ENCODE measurements around the gene KCNK13.
"Not testable (repeated sequence)": the region's sequence is repeated elsewhere in the genome, so short reads cannot be mapped to it uniquely, and the experiment has no call there.

The KCNK13 gene

DNA sequence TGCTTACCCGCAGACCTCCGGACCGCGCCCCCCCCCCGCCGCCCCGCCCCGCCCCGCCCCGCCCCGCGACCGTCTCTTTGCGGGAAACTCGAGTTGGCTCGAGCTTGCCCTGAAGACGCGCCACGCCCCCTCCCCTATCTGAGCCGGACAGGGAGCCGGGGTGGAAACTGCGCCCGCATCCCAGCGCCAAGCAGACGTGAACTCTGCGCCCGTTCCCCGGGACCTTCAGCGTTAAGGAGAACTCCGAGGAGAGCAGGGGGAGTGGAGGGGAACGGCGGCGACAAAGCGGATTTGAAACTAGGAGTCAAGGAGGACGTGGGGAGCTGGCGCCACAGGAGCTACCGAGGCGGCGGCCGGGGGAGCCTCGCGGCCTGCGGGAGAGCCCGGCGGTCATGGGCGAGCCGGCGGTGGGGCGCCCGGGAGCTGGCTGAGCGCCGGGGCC lies at the start of gene KCNK13:
TSS of gene KCNK13 (plus strand) at position 310 of the 442 bp plus-strand sequence. CDS start 212 bp downstream, outside the sequence.
- Histone ChIP-seq H3K4me1 (ENCODE audit: control insufficient read depth in 1 of 2, insufficient read depth in 2 of 2, low read length in 2 of 2) (peaks cover 0 to 28% of the 10 kb centered on the region in 2 donors), H3K36me3 (ENCODE audit: control insufficient read depth in 1 of 2, insufficient read depth in 2 of 2, low read length in 2 of 2) (no peaks in the 10 kb centered on the region), H3K27me3 (ENCODE audit: low read depth, low read length) (peaks cover 28% of the 10 kb centered on the region), H3K9me3 (ENCODE audit: control insufficient read depth in 1 of 2, low read length in 2 of 2) (no peaks in the 10 kb centered on the region), H3K4me3 (ENCODE audit: low read depth in 1 of 2, low read length in 2 of 2) (peak within 1 kb of the TSS; percentile 17 to 77), H3K27ac (ENCODE audit: low read length) (no peak within 1 kb of the TSS)

DNA sequence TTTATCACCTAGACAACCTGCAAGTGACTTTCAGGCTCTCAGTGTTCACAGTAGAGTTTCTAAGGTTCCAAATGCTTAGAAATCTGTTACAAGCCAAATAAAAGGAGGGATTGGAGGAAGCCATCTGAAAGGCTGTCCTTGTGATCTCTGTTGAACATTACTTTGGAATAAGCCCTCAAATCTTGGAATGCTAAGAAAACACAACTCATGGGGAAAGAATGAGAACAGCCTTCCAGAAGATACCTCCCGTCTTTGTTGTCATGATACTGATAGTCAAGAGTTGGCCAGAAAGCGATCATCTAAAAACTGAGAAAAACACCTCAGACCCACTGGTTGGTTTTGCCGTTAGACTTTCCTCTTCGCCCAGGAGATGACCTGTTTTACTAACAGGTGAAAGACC lies 44.4 kb upstream of the KCNK13 start:
- H3K27me3 ChIP-seq (ENCODE audit: low read depth, low read length), result no peaks in the 10 kb centered on the region
- no peak overlapping the region for H3K27ac ChIP-seq (ENCODE audit: low read length)
- no peaks in the 10 kb centered on the region for H3K4me1 ChIP-seq (ENCODE audit: control insufficient read depth in 1 of 2, insufficient read depth in 2 of 2, low read length in 2 of 2)
- peaks cover 13 to 29% of the 10 kb centered on the region in 2 donors for H3K36me3 ChIP-seq (ENCODE audit: control insufficient read depth in 1 of 2, insufficient read depth in 2 of 2, low read length in 2 of 2)
- H3K9me3 ChIP-seq (ENCODE audit: control insufficient read depth in 1 of 2, low read length in 2 of 2), result no peaks in the 10 kb centered on the region
- no peak overlapping the region for H3K4me3 ChIP-seq (ENCODE audit: low read depth in 1 of 2, low read length in 2 of 2)

DNA sequence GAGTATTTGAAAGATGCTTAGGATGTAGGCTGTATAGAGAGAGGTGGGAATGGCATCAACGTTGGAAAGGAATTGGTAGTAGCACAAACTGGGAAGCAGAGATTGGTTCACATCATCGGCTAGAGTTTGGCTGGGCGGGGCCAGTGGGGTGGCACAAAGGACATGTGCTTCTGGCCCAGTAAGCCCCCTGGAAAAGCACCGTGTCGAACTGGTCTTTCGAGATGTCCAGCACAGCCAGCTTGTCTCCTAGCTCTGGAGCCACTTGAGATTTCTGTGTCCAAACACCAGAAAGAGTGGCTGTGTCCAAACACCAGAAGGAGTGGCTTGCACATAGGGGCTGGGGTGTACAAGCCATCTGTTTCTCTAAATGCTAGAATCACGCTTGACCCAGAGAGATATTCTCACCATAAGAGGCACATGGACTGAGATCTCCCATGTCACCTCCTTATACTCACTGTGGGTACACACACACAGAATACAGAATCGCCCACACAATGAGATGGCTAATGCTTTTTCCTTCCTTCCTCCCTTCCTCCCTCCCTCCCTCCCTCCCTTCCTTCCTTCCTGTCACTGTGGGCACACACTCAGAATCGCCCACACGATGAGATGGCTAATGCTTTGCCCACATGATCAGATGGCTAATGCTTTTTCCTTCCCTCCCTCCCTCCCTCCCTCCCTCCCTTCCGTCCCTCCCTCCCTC lies 41.8 kb upstream of the KCNK13 start:
- no peaks in the 10 kb centered on the region for H3K4me1 ChIP-seq (ENCODE audit: control insufficient read depth in 1 of 2, insufficient read depth in 2 of 2, low read length in 2 of 2)
- no peaks in the 10 kb centered on the region for H3K9me3 ChIP-seq (ENCODE audit: control insufficient read depth in 1 of 2, low read length in 2 of 2)
- H3K27me3 ChIP-seq (ENCODE audit: low read depth, low read length), result no peaks in the 10 kb centered on the region
- no peak overlapping the region for H3K27ac ChIP-seq (ENCODE audit: low read length)
- H3K36me3 ChIP-seq (ENCODE audit: control insufficient read depth in 1 of 2, insufficient read depth in 2 of 2, low read length in 2 of 2), result peaks cover 17 to 45% of the 10 kb centered on the region in 2 donors
- H3K4me3 ChIP-seq (ENCODE audit: low read depth in 1 of 2, low read length in 2 of 2), result no peak overlapping the region

GRCh38 chr14:90023176-90023896 lies 38.5 kb upstream of the KCNK13 start:
- no peak overlapping the region for H3K27ac ChIP-seq (ENCODE audit: low read length)
- no peaks in the 10 kb centered on the region for H3K4me1 ChIP-seq (ENCODE audit: control insufficient read depth in 1 of 2, insufficient read depth in 2 of 2, low read length in 2 of 2)
- no peak overlapping the region for H3K4me3 ChIP-seq (ENCODE audit: low read depth in 1 of 2, low read length in 2 of 2)
- peaks cover 9 to 33% of the 10 kb centered on the region in 2 donors for H3K36me3 ChIP-seq (ENCODE audit: control insufficient read depth in 1 of 2, insufficient read depth in 2 of 2, low read length in 2 of 2)
- no peaks in the 10 kb centered on the region for H3K27me3 ChIP-seq (ENCODE audit: low read depth, low read length)
- H3K9me3 ChIP-seq (ENCODE audit: control insufficient read depth in 1 of 2, low read length in 2 of 2), result no peaks in the 10 kb centered on the region

- peaks cover 4 to 24% of the 10 kb centered on the region in 2 donors for H3K36me3 ChIP-seq (ENCODE audit: control insufficient read depth in 1 of 2, insufficient read depth in 2 of 2, low read length in 2 of 2)
- H3K27me3 ChIP-seq (ENCODE audit: low read depth, low read length), result no peaks in the 10 kb centered on the region
- H3K27ac ChIP-seq (ENCODE audit: low read length), result no peak overlapping the region
- H3K4me1 ChIP-seq (ENCODE audit: control insufficient read depth in 1 of 2, insufficient read depth in 2 of 2, low read length in 2 of 2), result no peaks in the 10 kb centered on the region
- H3K4me3 ChIP-seq (ENCODE audit: low read depth in 1 of 2, low read length in 2 of 2), result no peak overlapping the region
- H3K9me3 ChIP-seq (ENCODE audit: control insufficient read depth in 1 of 2, low read length in 2 of 2), result no peaks in the 10 kb centered on the region
Observed at GRCh38 chr14:90024910-90025309, 36.9 kb upstream of the KCNK13 start.

DNA sequence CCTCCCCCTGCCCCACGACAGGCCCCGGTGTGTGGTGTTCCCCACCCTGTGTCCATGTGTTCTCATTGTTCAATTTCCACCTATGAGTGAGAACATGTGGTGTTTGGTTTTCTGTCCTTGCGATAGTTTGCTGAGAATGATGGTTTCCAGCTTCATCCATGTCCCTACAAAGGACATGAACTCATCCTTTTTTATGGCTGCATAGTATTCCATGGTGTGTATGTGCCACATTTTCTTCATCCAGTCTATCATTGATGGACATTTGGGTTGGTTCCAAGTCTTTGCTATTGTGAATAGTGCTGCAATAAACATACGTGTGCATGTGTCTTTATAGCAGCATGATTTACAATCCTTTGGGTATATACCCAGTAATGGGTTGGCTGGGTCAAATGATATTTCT lies 35.2 kb upstream of the KCNK13 start:
- H3K9me3 ChIP-seq (ENCODE audit: control insufficient read depth in 1 of 2, low read length in 2 of 2); H3K27ac ChIP-seq (ENCODE audit: low read length); H3K4me3 ChIP-seq (ENCODE audit: low read depth in 1 of 2, low read length in 2 of 2); H3K27me3 ChIP-seq (ENCODE audit: low read depth, low read length); H3K4me1 ChIP-seq (ENCODE audit: control insufficient read depth in 1 of 2, insufficient read depth in 2 of 2, low read length in 2 of 2): not testable (repeated sequence)
- H3K36me3 ChIP-seq (ENCODE audit: control insufficient read depth in 1 of 2, insufficient read depth in 2 of 2, low read length in 2 of 2), result peaks cover 4 to 26% of the 10 kb centered on the region in 2 donors

DNA sequence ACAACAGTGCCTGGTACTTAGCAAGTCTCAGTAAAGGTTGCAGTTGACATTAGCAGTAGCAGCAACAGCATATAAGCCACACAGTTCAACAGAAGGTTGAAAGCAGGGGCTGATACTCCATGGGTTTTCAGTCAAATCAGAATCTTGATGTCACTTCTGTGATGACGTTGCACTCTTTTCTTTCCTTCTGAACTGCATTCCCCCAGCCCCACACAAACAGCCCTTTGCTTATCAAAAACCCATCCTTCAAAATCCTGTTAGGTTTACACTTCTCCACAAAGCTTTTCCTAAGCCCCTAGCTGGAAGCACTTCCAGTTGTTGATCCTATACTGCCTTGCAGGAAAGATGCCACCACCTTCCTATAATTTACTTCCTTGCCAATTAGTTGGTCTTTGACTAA lies 34.0 kb upstream of the KCNK13 start:
- peaks cover 1 to 34% of the 10 kb centered on the region in 2 donors for H3K36me3 ChIP-seq (ENCODE audit: control insufficient read depth in 1 of 2, insufficient read depth in 2 of 2, low read length in 2 of 2)
- H3K4me1 ChIP-seq (ENCODE audit: control insufficient read depth in 1 of 2, insufficient read depth in 2 of 2, low read length in 2 of 2), result no peaks in the 10 kb centered on the region
- H3K27me3 ChIP-seq (ENCODE audit: low read depth, low read length), result no peaks in the 10 kb centered on the region
- no peak overlapping the region for H3K27ac ChIP-seq (ENCODE audit: low read length)
- no peak overlapping the region for H3K4me3 ChIP-seq (ENCODE audit: low read depth in 1 of 2, low read length in 2 of 2)
- no peaks in the 10 kb centered on the region for H3K9me3 ChIP-seq (ENCODE audit: control insufficient read depth in 1 of 2, low read length in 2 of 2)

- no peaks in the 10 kb centered on the region for H3K27me3 ChIP-seq (ENCODE audit: low read depth, low read length)
- H3K36me3 ChIP-seq (ENCODE audit: control insufficient read depth in 1 of 2, insufficient read depth in 2 of 2, low read length in 2 of 2), result peaks cover 6 to 45% of the 10 kb centered on the region in 2 donors
- H3K9me3 ChIP-seq (ENCODE audit: control insufficient read depth in 1 of 2, low read length in 2 of 2), result peaks cover 0 to 2% of the 10 kb centered on the region in 2 donors
- no peak overlapping the region for H3K27ac ChIP-seq (ENCODE audit: low read length)
- no peak overlapping the region for H3K4me3 ChIP-seq (ENCODE audit: low read depth in 1 of 2, low read length in 2 of 2)
- H3K4me1 ChIP-seq (ENCODE audit: control insufficient read depth in 1 of 2, insufficient read depth in 2 of 2, low read length in 2 of 2), result no peaks in the 10 kb centered on the region
Observed at GRCh38 chr14:90034156-90034555, 27.6 kb upstream of the KCNK13 start.

- Histone ChIP-seq H3K4me1 (ENCODE audit: control insufficient read depth in 1 of 2, insufficient read depth in 2 of 2, low read length in 2 of 2) (no peaks in the 10 kb centered on the region), H3K27me3 (ENCODE audit: low read depth, low read length) (no peaks in the 10 kb centered on the region), H3K36me3 (ENCODE audit: control insufficient read depth in 1 of 2, insufficient read depth in 2 of 2, low read length in 2 of 2) (peaks cover 6 to 47% of the 10 kb centered on the region in 2 donors), H3K4me3 (ENCODE audit: low read depth in 1 of 2, low read length in 2 of 2) (no peak overlapping the region), H3K27ac (ENCODE audit: low read length) (no peak overlapping the region), H3K9me3 (ENCODE audit: control insufficient read depth in 1 of 2, low read length in 2 of 2) (peaks cover 0 to 2% of the 10 kb centered on the region in 2 donors)
Observed at GRCh38 chr14:90034835-90035525, 26.8 kb upstream of the KCNK13 start.

DNA sequence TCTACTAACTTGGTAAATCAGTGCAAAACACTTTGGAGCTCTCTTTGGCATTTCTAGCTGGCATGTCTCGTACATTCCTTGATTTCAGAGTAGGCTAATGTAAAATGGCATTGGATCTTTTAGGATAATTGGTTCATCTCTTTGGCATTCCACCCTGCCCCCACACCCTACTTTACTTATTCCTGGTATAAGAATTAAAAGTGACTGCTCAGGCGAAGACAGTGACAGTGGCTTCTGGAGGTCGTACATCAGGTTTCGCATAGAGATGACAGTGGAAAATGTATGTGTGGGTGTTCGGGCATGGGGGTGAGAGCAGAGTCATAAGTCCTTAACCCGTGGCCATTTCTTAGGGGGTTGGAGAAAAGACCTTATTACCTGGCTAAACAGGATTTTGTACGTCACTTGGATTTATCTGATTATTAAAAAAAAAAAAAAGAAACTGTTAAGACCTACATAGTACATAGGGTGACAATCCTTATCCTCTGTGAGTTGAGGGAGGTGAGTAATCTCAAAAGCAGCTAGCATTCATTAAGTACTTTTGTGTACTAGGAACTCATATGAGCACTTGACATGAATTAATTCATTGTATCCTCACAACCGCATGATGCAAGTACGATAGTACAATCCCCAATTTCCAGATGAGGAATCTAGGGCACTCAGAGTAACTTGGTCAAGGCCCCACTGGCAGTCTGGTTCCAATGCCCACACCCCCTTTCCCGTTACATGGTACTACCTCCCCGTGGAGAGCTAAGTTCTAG lies 22.4 kb upstream of the KCNK13 start:
- H3K27ac ChIP-seq (ENCODE audit: low read length), result no peak overlapping the region
- no peak overlapping the region for H3K4me3 ChIP-seq (ENCODE audit: low read depth in 1 of 2, low read length in 2 of 2)
- no peaks in the 10 kb centered on the region for H3K27me3 ChIP-seq (ENCODE audit: low read depth, low read length)
- peaks cover 8 to 21% of the 10 kb centered on the region in 2 donors for H3K36me3 ChIP-seq (ENCODE audit: control insufficient read depth in 1 of 2, insufficient read depth in 2 of 2, low read length in 2 of 2)
- no peaks in the 10 kb centered on the region for H3K4me1 ChIP-seq (ENCODE audit: control insufficient read depth in 1 of 2, insufficient read depth in 2 of 2, low read length in 2 of 2)
- H3K9me3 ChIP-seq (ENCODE audit: control insufficient read depth in 1 of 2, low read length in 2 of 2), result peaks cover 0 to 2% of the 10 kb centered on the region in 2 donors

DNA sequence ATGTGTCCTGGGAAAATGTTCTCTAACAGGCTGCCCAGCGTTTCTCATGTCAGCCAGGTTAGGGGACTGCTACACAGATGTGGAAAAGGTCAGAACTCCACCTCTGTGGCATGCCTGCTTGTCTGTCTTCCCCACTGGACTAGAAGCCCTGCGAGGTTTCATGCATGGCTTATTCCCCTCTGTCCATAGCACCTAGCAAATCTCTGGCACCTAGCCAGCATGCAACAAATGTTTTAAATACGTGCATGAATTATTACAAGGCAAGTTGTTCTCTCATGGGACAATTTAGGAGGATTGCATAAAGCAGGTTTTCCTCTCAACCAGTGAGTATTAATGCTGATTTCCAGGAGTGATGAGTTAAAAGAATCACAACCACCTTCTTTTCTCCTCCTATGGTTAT lies 21.4 kb upstream of the KCNK13 start:
- H3K27ac ChIP-seq (ENCODE audit: low read length), result no peak overlapping the region
- H3K4me3 ChIP-seq (ENCODE audit: low read depth in 1 of 2, low read length in 2 of 2), result no peak overlapping the region
- H3K9me3 ChIP-seq (ENCODE audit: control insufficient read depth in 1 of 2, low read length in 2 of 2), result peaks cover 0 to 2% of the 10 kb centered on the region in 2 donors
- H3K27me3 ChIP-seq (ENCODE audit: low read depth, low read length), result no peaks in the 10 kb centered on the region
- H3K36me3 ChIP-seq (ENCODE audit: control insufficient read depth in 1 of 2, insufficient read depth in 2 of 2, low read length in 2 of 2), result peaks cover 8 to 16% of the 10 kb centered on the region in 2 donors
- no peaks in the 10 kb centered on the region for H3K4me1 ChIP-seq (ENCODE audit: control insufficient read depth in 1 of 2, insufficient read depth in 2 of 2, low read length in 2 of 2)
